NCI-H1092 (cell line): ENCODE data around the gene SPOCK1.

Experiments
- DNase-seq: peaks from one replicate; lab custom pipeline; 2025; lab: John Stamatoyannopoulos, UW

Gene SPOCK1

DNA sequence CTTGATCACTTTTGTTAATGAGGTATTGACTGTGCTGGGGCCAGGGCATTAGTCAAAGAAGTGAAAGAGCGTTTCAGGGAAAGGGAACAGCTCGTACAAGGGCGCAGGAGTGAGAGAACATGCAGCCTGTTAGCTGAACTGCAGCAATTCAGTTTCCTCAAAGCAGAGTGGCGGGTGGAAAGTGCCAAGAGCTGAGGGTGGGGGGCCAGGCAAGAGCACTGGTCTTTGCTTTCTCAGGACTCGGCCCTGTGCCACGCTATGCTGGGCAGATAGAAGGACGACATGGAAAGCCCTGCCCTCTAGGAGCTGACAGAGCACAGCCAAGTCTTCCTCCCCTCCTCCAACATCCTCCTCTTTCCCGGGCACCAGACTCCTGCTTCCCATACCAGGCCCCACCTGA, 304.8 kb downstream of the SPOCK1 start:
- no peak for DNase-seq

DNA sequence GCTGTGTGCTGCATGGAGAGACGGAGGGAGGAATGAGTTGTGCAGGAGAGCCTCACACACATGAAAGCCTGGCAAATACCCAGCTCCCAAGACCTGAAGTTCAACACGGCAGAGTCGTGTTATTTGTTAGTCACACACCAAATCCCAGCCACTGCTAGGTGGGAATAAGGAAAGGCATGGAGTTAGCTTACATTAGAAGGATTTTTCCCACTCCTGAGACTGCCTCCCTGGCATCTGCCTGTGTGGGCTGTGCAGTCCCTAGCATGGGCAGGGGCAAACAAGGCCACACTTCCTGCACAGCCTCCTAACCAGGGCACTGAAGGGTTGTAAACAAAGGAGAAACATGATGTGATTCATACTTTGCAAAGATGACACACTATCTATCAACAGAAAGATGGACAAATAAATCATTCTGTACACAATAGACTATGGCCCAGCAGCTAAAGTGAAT, 306.8 kb downstream of the SPOCK1 start:
- no peak for DNase-seq

DNA sequence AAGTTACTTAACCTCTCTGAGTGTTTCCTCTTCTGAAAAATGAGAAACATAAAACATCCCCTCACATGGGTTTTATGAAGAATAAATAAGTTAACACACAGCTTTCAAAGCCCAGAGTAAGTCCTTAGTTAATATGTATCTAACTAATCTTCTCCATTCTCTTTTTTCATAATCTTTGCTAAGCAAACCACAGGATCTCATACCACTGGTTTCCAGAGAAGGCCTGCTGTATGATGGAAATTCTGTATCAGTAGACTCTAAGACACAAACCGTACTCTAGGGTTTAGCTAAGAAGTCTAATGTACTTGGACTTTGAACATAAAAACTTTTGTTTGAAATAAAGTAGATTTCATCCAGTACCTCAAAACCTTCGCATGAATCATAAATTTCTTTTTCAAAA, 307.9 kb downstream of the SPOCK1 start:
- no peak for DNase-seq

DNA sequence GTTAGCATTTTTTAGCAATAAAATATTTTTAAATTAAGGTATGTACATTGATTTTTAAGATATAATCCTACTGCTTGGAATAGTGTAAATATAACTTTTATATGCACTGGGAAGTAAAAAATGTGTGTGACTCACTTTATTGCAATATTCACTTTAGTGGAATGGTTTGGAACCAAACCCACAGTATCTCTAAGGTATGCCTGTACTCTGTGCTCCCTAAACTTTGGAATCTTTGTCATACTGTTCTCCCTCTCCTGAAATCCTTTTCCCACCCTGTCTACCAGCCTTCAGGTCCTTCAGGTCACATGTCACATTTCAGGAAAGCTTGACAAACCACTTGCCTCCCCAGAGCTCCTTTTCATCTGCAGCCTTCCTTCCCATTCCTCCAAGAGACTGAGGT, 308.7 kb downstream of the SPOCK1 start:
- no peak for DNase-seq

DNA sequence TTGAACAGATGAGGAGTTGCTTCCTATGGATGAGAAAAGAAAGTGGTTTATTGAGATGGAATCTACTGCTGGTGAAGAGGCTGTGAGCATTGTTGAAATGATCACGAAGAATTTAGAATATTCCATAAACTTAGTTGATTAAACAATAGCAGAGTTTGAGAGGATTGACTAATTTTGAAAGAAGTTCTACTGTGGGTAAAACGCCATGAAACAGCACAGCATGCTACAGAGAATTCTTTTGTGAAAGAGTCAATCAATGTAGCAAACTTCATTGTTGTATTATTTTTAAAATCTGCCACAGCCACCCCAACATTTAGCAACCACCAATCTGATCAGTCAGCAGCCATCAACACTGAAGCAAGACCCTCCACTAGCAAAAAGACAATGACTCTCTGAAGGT, 309.1 kb downstream of the SPOCK1 start:
- no peak for DNase-seq

DNA sequence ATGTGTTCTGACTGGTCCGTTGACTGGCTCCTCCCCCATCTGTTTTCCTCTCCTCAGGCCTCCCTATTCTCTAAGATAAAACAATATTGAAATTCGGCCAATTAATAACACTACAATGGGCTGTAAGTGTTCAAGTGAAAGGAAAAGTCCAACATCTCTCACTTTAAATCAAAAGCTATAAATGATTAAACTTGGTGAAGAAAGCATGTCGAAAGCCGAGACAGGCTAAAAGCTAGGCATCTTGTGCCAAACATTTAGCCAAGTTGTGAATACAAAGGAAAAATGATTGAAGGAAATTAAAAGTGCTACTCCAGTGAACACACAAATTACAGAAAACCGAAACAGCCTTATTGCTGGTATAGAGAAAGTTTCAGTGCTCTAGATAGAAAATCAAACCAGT, 310.6 kb downstream of the SPOCK1 start:
- DNase-seq, result no peak

DNA sequence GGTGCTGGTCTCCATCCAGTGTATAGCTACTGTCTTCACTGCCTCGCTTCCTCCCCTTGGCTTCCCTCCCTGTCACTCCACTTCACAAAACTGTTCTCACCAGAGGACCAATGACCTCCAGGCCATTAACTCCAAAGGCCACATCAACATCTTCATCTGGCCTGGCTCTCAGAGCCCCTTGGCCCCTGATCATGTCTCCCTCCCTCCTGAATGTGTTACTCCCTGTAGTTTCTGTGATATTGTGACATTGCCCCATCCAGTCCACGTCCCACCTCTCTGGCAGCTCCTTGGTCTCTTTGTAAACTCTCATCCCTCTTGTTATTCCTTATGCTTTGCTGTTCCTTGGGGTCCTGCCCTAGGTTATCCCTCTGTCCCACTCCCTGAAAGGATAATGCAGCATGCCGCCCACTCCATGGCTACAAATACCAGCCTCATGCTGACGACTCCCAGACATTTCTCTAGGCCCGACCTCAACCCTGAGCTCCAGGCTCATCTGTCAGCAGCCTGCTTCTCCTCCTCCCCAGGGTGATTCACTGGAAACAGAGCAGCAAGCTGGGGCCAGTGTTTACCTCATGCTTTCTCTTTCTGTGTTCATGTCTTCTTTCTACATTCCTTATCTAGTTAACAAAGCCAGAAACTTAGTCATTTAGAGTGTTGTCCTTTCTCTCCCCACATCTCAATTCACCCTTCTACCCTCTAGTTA, 312.2 kb downstream of the SPOCK1 start:
- DNase-seq, result no peak

DNA sequence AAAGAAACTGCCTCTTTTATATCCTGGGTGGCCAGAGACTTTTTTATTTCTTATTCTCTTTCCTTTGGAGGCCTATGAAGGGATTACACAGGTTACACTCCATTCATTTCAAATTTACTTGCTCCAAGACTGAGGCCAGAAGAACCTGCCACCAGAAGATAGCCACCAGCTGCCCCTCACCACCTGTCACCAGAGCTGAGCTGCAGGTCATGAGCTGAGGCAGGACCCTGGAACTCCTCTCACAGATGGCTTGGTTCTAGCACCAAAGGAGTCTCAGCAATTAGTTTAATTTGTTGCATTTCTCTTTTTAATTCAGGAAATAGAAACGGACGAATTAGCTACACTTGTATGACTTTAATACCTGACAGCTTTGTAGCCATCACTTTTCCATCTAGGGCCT, 313.9 kb downstream of the SPOCK1 start:
- no peak for DNase-seq

DNA sequence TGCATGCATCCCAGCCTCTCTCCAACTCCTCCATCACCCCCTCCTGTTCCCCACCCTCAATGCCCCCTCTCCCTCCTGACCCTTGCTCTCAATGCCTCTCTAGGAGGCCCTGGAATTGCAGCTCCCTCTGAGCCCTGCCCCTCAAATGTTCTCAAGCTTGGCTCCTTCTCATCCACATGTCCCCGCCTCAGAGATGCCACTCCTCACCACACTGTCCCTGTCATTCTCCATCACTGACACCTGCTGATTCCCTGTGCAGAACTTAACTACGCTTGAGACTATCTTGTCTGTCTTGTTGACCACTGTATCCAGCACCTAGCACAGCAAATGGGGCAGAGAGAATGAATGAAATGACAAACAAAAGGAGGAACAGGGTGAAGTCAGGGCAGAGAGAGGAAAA, 314.4 kb downstream of the SPOCK1 start:
- DNase-seq, result no peak

DNA sequence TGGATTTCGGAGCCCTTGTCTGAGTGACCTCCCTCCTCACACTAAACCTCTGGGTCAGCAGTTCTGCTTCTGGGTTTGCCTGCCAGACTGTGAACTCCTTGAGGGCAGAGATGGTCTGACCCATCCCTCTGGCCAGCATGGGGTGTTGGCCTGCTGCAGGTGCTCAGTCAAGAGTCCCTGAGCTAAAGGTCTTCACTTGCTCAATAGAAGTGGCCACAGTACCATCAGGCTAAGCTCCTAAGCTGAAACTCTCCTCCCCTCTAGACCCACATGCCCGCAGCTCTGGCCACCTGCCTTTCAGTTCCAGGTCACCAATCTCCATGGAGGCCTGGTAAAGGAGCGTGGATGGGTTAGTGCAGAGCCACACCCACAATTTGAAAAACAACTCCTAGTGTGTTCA, 316.6 kb downstream of the SPOCK1 start:
- no peak for DNase-seq

DNA sequence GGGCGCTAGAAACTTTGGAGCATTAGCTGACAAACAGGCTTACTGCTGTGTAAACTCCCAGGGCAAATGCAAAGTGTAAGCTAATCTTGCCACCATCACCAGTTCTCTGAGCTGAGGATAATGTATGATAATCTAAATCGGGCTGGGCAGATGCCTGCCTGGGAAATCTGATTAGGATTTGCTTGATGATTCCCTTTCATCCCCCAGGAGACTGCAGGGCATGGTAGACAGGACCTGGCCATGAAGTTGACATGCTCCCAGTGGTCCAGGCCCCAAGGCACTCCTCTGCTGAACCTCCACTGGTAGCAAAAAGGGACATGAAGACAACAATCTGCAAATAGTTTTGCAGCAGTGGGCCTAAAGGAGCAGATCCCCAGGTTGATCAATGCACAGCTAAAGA, 317.5 kb downstream of the SPOCK1 start:
- no peak for DNase-seq

DNA sequence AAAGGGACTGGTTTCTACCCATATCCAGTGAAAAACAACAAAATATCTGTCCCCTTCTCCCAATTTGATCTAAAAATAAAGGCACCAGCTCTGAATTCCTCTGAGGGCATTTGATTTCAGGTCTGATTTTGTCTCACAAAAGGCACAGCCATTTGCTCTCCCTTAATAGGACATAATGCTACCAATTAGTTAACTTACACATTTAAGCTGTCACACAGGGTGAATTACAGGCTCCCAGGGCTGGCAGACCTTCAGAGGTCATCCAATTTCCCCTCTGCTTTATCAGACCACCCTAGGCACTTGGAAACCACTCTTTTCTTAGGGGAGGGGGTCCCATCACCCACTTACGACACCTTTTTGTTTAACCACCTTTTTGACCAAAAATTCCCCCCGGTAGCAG, 319.9 kb downstream of the SPOCK1 start:
- no peak for DNase-seq

DNA sequence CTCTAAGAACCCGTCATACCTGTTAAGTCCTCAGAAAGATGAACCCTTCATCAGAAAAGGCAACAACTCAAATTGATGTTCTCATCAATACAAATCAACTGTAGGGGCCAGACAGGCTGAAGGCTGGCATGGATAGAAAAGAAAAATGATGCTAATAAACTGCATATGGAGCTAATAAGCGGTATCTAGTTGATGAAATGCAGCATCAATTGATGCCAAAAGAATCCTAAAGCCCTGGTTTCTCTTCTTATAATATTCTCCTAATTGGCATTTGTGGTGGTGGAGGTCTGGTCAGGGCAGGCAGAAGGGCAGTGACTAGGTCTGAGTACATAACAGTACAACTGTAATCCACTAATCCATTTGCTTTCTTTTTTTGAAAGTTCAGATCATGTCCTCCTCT, 322.5 kb downstream of the SPOCK1 start:
- DNase-seq, result no peak

DNA sequence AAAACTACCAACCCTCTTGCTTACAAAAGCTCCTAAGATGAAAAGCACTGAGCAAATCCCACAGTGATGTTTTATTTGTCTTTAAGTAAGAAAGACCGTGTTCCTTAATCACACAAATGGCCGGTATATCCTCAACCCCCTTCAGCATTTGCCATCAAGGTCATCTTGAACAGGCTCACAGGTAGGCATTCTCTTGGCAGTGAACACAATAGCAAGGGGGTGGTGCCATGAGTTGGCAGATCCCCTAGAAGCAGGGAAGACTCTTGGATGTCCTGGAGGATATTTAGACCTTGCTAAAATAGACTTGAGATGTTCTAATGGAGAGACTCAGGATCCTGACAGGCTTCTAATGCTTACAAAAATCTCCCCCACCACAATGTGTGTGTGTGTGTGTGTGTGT, 323.0 kb downstream of the SPOCK1 start:
- no peak for DNase-seq

DNA sequence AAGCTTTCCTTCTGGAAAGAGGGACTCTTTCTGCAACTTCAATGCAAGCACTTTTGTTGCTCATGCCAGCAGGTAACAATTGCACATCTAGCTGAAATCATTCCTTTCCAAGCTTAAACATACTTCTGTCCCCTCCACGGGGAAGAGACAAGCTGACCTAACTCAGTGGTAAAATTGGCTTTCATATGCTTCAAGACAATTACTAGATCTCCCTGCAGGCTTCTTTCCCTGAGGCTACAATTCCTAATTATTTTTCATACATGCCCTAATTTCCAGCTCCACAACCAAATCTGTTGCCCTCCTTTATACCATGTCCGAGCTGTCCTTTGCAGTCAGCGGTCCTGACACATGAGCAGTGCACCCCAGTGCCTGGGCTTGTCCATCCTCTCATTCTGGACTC, 324.9 kb downstream of the SPOCK1 start:
- DNase-seq, result no peak

DNA sequence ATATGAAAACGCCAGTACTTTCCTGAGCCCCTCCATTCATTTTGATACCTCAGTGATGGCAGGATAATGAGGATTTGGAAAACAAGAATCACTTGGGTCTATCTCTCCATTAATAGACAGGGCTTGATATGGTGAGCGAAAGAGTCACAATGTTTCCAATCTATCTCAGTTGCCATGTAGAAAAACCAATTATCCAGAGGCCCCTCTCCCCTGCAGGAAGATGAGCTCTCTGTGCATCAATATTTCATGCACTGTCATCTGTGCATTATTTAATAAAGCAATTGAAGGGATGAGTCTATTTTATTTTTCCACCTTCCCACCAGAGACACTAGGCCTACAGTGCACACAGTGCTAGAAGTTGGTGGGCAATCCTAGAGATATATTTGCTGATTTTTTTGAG, 326.9 kb downstream of the SPOCK1 start:
- no peak for DNase-seq

DNA sequence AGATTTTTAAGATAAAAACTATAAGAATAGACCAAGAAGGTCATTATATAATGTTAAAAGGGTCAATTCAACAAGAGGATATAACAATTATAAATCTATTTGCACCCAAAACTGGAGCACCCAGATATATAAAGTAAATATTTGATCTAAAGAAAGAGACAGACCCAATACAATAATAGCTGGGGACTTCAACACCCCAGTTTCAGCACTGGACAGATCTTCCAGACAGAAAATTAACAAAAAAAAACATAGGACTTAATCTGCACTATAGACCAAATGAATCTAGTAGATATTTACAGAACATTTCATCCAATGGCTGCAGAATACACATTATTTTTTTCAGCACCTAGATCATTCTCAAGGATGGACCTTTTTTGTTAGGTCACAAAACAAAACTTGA, 331.9 kb downstream of the SPOCK1 start:
- no peak for DNase-seq

DNA sequence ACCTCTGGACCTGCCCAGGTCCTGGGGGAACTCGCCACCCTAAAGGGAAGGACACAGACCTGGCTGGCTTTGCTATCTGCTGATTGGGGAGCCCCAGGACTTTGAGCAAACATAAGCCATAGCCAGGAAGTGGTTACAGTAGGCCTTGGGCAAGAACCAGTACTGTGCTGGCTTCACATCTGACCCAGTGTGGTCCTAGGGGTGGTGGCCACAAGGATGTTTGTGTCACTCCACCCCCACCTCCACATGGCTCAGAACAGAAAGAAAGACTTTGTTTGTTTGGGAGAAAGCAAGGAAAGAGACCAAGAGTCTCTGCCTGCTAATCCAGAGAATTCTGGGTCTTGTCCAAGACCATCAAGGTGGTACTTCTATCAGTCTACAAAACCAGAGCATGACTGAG, 334.2 kb downstream of the SPOCK1 start:
- no peak for DNase-seq

DNA sequence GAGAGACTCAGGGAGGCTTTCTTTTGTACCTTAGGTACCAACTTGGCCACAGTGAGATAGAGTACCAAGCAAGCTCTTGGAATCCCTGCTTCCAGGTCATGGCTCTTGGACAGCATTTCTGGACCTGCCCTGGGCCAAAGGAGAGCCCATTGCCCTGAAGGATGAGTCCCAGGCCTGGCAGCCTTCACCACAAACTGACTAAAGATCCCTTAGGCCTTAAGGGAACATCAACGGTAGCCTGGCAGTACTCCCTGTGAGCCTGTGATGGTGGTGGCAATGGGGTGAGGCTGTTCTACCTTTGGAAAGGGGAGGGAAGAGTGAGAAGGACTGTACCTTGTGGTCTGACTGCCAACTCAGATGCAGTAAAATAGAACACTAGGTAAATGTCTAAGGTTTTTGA, 334.6 kb downstream of the SPOCK1 start:
- no peak for DNase-seq

DNA sequence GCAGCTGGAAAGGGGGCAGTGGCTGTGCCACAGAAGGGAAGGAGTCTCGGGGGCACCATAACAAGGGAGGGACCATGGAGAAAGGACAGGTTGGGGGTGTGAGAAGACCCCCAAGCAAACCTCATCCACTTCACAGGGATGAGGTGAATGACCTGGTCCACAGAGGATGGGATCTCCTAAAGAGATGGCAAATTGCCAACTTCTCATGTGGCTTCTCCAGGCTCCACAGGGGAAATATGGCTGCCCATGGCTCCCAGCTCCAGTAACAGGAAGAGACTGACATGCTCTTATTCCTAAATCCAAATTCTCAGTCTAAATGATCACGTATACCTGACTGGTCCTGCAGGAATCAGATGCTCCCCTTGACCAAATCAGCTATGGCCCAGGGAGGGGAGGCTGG, 340.4 kb downstream of the SPOCK1 start:
- DNase-seq, result no peak

DNA sequence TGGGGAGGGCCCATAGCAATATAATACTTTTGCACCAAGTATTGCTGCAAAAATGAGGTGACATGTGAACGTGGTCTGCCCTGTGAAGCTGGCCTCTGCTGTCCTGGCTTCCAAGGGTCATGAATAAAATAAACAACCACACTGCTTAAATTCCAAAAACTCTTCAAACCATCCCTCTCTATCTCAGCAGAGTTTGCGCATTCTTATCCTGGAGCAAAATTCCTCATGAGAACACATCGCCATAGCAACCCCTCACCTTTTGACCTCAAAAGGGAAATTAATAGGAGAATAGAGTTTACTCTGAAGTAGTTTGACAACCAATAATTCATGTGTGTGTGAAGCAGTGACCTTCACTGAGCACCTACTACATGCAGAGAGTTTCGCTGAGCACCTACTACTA, 342.9 kb downstream of the SPOCK1 start:
- DNase-seq, result no peak

DNA sequence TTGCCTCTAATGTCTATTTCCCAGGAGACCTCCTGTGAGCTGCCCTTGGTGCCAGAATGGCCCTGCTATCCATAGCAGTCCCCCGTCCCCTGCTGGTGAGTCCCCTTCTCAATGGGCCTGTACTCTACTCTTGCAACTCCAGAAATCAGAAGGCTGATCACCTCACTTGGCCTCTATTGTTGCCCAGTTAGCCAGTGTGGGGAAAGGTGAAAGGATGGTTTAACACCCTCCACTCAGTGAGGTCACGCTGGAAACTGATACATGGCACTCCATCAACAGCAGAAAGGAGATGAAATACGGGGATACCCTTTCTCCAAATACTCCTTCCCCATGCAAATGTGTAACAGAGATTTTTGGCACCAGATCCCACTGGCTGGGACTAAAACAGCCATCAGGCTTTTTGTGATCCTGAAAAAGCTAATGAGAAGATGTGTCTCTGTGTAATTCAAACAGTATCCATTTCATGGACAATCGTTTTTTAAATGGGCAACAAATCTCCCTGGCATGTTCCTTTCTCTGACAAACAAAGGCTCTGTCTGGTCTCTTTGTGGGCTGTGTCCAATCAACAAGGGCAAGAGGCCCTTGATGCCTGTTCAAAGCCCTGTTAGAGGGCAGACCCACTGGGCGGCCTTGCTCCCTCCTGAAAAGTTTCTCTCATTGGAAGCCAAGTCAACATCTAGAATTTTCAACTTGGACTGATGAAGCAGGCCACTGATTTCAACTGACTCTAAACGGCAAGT, 343.7 kb downstream of the SPOCK1 start:
- peak; percentile 87 for DNase-seq

DNA sequence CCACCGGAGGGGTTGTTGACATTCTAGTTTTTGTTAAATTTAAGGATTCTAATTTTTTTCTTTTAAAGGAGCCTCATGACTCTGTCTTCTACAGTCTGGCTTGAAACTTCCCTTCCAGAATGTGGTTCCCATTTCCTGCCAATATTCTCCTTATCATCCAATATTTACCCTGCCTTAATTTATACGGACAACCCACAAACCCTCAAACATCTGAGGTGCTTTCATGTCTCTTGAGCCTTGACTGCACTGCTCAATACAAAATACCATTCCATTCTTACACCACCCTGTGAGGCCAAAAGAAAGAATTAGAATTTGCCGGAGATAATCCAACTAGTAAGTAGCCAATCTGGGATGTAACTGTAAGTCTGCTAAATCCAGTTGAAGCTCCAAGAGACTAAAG, 346.5 kb downstream of the SPOCK1 start:
- no peak for DNase-seq

DNA sequence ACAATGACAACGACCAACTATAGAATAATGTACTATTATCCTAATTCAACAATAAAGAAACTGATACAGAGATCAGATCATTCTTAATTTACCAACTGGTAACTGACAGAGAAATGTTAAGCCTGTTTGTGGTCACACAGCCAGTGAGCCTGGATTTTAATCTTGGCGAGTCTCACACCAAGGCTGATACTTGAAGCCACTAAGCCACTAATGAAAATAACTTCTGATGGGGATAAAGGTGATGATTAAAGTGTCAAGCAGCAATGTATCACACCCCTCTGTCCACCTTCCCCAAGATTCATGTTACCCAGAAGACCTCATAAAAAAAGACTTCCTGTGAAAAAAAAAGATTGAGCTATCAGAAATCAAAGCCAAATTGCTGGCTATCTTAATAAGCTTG, 350.5 kb downstream of the SPOCK1 start:
- no peak for DNase-seq
